Activated CD8-positive, alpha-beta memory T cell treated with anti-CD3 and anti-CD28 coated beads, Interleukin-2, amount 50 U/mL, for 1 hour (primary cell): ENCODE measurements around the gene CBS.
"Not testable (repeated sequence)": the region's sequence is repeated elsewhere in the genome, so short reads cannot be mapped to it uniquely, and the experiment has no call there.

Experiments
- DNase-seq: peaks from one replicate; pipeline ENCODE4 v3.0.0-alpha.2; 2020; ENCODE audit errors: extremely low read depth

CBS gene

DNA sequence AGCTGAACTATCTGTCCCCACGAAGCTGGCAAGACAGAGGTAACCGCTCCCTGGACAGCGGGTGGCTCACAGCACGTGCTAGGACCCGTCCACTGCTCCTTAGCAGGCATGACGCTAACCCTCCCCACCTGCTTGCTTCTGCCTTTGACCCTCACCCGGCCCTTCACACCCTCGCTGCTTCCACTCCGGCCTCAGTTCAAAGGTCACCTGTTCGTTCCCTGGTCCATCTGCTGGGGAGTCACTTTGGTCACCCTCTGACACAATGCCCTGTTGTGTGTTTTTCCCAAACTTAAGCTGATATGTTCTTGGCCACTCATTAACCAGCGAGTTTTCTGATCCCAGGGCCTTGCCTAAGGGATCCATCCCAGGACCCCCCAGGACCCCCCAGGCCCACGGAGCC, 7.6 kb downstream of the CBS start:
- DNase-seq, result not testable (repeated sequence)

DNA sequence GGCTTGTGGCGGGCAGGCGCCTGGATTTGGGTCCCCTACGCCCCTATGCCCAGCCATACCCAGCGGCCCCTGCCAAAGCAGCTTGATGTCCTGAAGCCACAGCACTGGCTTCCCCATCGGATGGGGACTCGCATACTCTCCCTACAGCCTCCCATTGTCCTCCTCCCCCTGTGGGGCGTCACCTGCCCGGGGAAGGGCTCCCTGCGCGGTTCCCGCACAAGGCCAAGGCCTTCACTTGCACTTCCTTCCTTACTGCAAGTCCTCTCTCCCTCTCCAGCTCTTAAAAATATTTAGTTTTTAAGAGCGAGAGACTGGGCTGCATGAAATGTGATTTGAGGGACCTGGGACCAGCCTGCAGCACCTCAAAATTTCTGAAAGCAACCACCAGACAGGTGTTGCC, 8.9 kb downstream of the CBS start:
- not testable (repeated sequence) for DNase-seq

DNA sequence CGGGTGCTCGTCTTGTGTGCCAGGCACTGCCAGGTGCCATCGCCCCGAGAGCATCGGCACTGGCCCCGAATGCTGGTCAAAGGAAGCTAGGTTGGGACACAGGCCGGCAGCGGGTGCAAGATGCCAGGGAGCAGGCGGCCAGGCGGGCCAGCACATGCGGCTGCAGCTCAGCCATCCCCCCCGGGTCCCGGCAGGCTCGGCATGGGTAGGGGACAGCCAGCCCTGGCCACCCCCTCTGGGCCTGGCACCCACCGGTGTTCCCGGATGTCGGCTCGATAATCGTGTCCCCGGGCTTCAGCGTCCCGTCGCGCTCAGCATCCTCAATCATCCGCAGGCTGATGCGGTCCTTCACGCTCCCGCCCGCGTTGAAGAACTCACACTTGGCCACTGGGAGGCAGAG, 9.6 kb downstream of the CBS start:
- DNase-seq, result not testable (repeated sequence)

DNA sequence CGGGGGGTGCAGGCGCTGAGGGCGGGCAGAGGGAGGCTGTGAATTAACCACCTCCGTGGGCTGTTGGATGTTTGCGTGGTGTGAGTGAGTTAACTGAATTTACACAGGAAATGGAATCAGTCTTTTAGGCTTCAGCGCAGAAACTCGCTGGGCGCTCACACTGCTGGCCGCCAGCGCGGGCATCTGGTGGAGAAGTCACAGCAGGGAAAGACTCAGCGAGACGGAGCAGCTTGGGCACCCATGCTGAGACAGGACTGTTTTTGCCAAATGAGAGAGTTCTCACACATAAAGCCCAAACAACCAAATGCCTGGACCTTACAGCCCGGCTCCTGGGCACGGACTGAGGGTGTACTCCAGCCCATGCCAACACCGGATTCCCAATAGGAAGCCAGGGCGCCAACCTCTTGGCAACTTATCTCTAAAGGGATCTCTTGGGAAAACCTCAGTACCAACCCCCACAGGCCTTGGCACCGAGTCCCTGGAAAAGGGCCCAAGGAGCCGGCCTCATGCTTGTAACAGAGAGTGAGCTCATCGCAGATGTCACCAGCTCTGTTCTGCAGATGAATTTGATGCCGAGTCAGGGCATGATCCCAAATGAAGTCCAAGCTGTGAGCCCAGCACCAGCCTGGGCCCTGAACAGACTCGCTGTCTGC, 11.2 kb downstream of the CBS start:
- DNase-seq, result not testable (repeated sequence)

DNA sequence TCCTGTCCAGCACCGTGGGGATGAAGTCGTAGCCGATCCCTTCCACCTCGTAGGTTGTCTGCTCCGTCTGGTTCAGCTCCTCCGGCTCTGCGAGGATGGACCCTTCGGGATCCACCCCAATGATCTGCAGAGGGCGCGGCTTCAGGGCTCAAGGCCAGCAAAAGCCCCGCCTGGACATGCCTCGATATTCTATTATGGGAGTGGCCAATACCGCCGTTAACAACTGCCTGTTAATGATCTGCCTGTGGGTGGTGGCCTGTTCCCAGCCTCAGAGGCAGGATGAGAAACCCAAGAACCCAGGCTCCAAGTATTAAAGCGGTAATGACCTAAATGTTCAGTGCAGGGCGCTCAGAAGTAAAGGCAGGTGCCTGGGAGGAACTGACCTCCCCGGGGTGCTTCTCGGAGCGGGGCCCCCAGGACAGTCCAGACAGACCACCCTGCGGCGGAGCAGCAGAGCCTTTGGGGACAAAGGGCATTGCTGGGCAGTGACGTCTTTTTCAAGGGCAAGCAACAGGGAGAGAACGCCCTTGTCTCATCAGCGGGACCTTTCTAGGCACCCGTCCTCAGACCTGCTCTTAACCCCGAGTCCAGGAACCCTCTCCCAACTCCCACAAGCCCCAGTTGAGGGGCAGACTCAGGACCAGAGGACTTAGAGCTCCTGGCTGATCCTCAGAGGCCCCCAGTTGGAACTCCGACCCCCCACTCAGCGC, 12.5 kb downstream of the CBS start:
- not testable (repeated sequence) for DNase-seq

GRCh38 chr21:43053112-43053511, 22.5 kb downstream of the CBS start:
- DNase-seq, result not testable (repeated sequence)

DNA sequence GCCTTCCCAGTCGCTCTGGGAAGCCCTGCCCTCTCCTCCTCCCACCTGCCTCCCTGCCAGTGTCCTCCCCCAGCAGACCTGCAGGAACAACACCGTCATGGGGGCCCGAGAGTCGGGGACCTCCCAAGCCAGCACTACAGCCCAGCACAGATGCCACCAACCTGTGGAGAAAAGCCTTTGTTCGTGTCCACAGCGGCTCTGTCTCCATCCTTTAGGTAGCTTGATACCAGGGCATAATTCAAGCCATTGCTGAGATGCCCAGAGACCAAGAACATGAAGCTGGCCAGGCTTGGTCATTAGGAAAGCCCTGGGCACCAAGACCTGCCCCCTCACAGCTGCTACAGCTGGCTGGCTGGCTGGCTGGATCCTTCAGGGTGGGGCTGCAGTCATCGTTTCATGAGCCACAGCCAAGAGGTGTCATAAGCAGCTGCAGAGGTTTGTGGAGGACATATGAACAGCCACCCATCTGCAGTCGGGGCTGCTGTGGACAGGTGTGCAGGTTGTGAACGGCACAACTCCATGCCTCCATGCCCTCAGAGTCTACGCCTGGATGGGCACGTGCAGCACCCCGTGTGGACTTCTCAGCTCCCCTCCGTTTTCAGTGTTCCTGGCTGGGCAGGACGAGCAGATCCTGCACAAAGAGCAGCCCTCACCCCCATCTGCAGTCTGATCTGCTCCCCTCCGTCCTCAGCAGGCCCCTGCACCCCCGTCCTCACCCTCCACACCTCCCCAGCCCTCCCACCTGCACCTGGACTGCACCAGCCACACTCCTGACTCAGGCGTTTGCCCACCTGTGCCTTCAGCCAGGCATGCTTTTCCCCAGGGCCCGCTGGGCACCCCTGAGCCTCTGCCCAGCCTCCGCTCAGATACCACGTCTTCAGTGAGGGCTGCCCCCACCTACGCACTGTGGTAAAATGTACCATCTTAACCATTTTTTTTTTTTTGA, 29.5 kb downstream of the CBS start:
- DNase-seq, result not testable (repeated sequence)

- DNase-seq, result not testable (repeated sequence)
Observed at GRCh38 chr21:43045165-43045875, 30.3 kb downstream of the CBS start.

- DNase-seq, result not testable (repeated sequence)
Observed at GRCh38 chr21:43044547-43044946, 31.1 kb downstream of the CBS start.

GRCh38 chr21:43043291-43043690, 32.3 kb downstream of the CBS start:
- not testable (repeated sequence) for DNase-seq

- not testable (repeated sequence) for DNase-seq
Observed at GRCh38 chr21:43042169-43042568, 33.5 kb downstream of the CBS start.

DNA sequence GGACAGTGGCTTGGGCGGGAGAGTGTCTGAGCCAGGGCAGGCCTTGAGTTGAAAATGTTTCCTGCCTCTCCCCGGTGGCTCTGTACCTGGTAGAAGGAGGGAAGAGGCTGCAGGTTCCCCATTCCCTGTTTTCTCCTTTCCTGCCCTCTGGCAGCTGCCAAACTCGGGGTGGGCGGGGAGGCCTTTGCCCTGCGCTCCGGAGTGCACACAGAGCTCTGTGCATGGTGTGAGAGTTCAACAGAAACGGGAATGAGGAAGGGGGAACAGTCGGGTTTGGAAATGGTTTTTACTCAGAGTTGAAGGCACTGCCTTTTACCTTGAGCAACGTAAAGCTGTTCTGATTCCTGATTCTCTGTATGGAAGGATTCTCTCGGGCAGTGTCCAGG, 37.0 kb downstream of the CBS start:
- DNase-seq, result not testable (repeated sequence)

GRCh38 chr21:43037918-43038658, 37.5 kb downstream of the CBS start:
- DNase-seq, result not testable (repeated sequence)

DNA sequence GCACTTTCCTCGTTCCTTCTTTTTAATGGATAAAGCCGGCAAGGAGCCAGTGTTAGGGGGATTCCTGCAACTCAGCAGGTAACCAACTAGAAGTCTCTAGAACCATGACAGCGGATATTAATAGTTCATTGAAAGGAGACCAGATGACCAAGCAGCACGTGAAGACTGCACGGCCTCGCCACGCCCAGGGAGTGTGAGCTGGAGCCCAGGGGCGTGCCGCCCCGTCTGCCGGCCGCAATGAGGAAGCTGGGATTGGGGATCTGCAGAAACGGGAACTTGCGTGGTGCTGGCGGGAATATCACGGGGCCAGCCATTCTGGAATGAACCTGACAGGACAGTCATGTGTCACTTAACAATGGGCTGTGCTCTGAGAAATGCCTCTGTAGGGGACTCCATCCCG, 38.7 kb downstream of the CBS start:
- DNase-seq, result not testable (repeated sequence)

GRCh38 chr21:43034826-43035225, 40.8 kb downstream of the CBS start:
- no peak for DNase-seq

- DNase-seq, result no peak
Observed at GRCh38 chr21:43034101-43034500, 41.5 kb downstream of the CBS start.

GRCh38 chr21:43031121-43031619, 44.5 kb downstream of the CBS start:
- DNase-seq, result no peak

DNA sequence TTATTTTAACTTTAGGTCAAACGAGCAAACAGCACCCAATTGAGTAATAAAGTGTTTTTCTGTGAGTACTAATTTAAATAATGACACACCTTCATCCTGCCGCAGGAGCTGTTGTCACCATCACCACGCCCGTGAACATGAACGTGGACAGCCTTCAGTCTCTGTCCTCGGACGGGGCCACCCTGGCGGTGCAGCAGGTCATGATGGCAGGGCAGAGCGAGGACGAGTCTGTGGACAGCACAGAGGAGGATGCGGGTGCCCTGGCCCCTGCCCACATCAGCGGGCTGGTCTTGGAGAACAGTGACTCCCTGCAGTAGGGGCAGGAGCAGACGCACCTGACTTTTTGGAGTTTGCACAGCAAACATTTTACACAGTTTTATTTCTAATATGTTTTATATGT, 45.9 kb downstream of the CBS start:
- no peak for DNase-seq

GRCh38 chr21:43027846-43028731, 47.5 kb downstream of the CBS start:
- DNase-seq, result no peak
